Measurements from ENCODE around the gene DHRS9. TPM values are rescaled to one million over a fixed set of nuclear protein-coding genes. Genes with fewer than 3 reads are reported as not detected.

DHRS9 gene
- total and polyA plus RNA-seq, 2 donors (not counting 1 experiment from before 2014, with no cell fraction given), result 0.25 to 0.94 TPM

DNA sequence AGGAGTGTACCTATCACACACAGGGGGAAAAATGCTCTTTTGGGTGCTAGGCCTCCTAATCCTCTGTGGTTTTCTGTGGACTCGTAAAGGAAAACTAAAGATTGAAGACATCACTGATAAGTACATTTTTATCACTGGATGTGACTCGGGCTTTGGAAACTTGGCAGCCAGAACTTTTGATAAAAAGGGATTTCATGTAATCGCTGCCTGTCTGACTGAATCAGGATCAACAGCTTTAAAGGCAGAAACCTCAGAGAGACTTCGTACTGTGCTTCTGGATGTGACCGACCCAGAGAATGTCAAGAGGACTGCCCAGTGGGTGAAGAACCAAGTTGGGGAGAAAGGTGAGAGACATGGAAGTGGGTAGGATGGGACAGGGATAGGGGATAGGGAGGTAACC, 12.2 kb downstream of the DHRS9 start:
- TF ChIP-seq EZH2 (IDR thresholded peaks at IDR 0.05; ENCODE audit: borderline replicate concordance, insufficient read depth, low read depth, low read length, poor library complexity, severe bottlenecking), result no peak
- TF ChIP-seq, protein P1, sequence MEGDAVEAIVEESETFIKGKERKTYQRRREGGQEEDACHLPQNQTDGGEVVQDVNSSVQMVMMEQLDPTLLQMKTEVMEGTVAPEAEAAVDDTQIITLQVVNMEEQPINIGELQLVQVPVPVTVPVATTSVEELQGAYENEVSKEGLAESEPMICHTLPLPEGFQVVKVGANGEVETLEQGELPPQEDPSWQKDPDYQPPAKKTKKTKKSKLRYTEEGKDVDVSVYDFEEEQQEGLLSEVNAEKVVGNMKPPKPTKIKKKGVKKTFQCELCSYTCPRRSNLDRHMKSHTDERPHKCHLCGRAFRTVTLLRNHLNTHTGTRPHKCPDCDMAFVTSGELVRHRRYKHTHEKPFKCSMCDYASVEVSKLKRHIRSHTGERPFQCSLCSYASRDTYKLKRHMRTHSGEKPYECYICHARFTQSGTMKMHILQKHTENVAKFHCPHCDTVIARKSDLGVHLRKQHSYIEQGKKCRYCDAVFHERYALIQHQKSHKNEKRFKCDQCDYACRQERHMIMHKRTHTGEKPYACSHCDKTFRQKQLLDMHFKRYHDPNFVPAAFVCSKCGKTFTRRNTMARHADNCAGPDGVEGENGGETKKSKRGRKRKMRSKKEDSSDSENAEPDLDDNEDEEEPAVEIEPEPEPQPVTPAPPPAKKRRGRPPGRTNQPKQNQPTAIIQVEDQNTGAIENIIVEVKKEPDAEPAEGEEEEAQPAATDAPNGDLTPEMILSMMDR (IDR thresholded peaks at IDR 0.05), result no peak
- no peak for ATAC-seq (ENCODE audit: low read depth)
- Histone ChIP-seq H3K4me1 (ENCODE audit: control insufficient read depth in 2 of 2, insufficient read depth in 2 of 2, low read length in 2 of 2) (peaks cover 25 to 33% of the 10 kb centered on the region in 2 donors), H3K27me3 (replicated peaks in 1 of 4; ENCODE audit: control extremely low read depth in 1 of 4, control insufficient read depth in 3 of 4, insufficient read depth in 4 of 4, low read length in 3 of 4) (no peaks in the 10 kb centered on the region), H4K20me1 (ENCODE audit: control insufficient read depth, insufficient read depth, low read length, poor library complexity, severe bottlenecking) (no peaks in the 10 kb centered on the region), H3K9me3 (ENCODE audit: control extremely low read depth in 1 of 3, control insufficient read depth in 2 of 3, insufficient read depth in 1 of 3, low read length in 2 of 3) (no peaks in the 10 kb centered on the region), H3K4me3 (ENCODE audit: control extremely low read depth in 1 of 5, extremely low read depth in 1 of 5, insufficient read depth in 1 of 5, low read depth in 2 of 5, low read length in 4 of 5) (no peak overlapping the region), H3K4me2 (replicated peaks; ENCODE audit: low read depth, low read length, poor library complexity, severe bottlenecking) (no peak overlapping the region), H3K9ac (ENCODE audit: low read length) (no peak overlapping the region), H3K36me3 (replicated peaks in 1 of 2; ENCODE audit: control extremely low read depth in 1 of 2, control insufficient read depth in 1 of 2, extremely low read depth in 1 of 2, insufficient read depth in 2 of 2, low read length in 1 of 2) (no peaks in the 10 kb centered on the region), H2AFZ (ENCODE audit: insufficient read depth, low read depth, low read length, poor library complexity, severe bottlenecking) (no peak overlapping the region), H3K79me2 (ENCODE audit: control insufficient read depth, insufficient read depth, low read length) (no peaks in the 10 kb centered on the region), H3K27ac (ENCODE audit: low read length in 2 of 2) (no peak overlapping the region)
- no peak overlapping the region for H3K27ac Mint-ChIP-seq
- peaks cover 43% of the 10 kb centered on the region for H3K4me1 Mint-ChIP-seq
- ChIA-PET POLR2A (no interaction called here), CTCF (no interaction called here)
- WGBS (ENCODE audit: insufficient coverage), result 90% methylated on average over 4 of the region's 5 CpGs
- DNase-seq, result no peak
- H3K27me3 Mint-ChIP-seq, result no peaks in the 10 kb centered on the region
- peak overlapping the region; percentile 29 for H3K4me3 Mint-ChIP-seq
- intact Hi-C loops (cut with micrococcal nuclease), result no loop called here
- H3K9me3 Mint-ChIP-seq (ENCODE audit: insufficient read depth), result no peaks in the 10 kb centered on the region

DNA sequence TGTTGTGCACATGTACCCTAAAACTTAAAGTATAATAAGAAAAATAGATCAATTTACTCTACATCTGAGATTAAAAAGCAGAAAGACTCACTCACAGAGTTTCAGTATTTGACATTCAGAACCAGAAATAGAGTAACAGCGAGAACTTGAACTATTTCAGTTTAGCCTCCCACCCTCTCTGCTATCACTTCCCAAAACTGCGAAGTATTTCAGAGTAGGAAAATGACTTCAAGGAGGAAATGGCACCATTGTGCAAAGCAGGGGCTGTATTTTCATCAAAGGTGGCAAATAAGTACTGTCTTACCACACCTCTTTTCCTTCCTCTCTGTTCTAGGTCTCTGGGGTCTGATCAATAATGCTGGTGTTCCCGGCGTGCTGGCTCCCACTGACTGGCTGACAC, 13.6 kb downstream of the DHRS9 start:
- ATAC-seq (ENCODE audit: low read depth) (no peak), DNase-seq (no peak)
- intact Hi-C loops (cut with micrococcal nuclease), result no loop called here
- no peaks in the 10 kb centered on the region for H3K27me3 ChIP-seq (replicated peaks in 1 of 4; ENCODE audit: control extremely low read depth in 1 of 4, control insufficient read depth in 3 of 4, insufficient read depth in 4 of 4, low read length in 3 of 4)
- no peak overlapping the region for H3K27ac Mint-ChIP-seq
- WGBS (ENCODE audit: insufficient coverage), result 17% methylated on average over 2 of the region's 4 CpGs
- no peak overlapping the region for H2AFZ ChIP-seq (ENCODE audit: insufficient read depth, low read depth, low read length, poor library complexity, severe bottlenecking)
- no peak overlapping the region for H3K27ac ChIP-seq (ENCODE audit: low read length in 2 of 2)
- H3K79me2 ChIP-seq (ENCODE audit: control insufficient read depth, insufficient read depth, low read length), result no peaks in the 10 kb centered on the region
- H3K4me3 Mint-ChIP-seq, result peak overlapping the region; percentile 18
- POLR2A ChIA-PET, result no interaction called here
- no peaks in the 10 kb centered on the region for H3K36me3 ChIP-seq (replicated peaks in 1 of 2; ENCODE audit: control extremely low read depth in 1 of 2, control insufficient read depth in 1 of 2, extremely low read depth in 1 of 2, insufficient read depth in 2 of 2, low read length in 1 of 2)
- H4K20me1 ChIP-seq (ENCODE audit: control insufficient read depth, insufficient read depth, low read length, poor library complexity, severe bottlenecking), result no peaks in the 10 kb centered on the region
- H3K4me3 ChIP-seq (ENCODE audit: control extremely low read depth in 1 of 5, extremely low read depth in 1 of 5, insufficient read depth in 1 of 5, low read depth in 2 of 5, low read length in 4 of 5), result peak overlapping the region in 1 of 5 experiments; percentile 41
- H3K27me3 Mint-ChIP-seq, result no peaks in the 10 kb centered on the region
- peaks cover 43% of the 10 kb centered on the region for H3K4me1 Mint-ChIP-seq
- no peak overlapping the region for H3K9ac ChIP-seq (ENCODE audit: low read length)
- CTCF ChIA-PET, result no interaction called here
- H3K4me2 ChIP-seq (replicated peaks; ENCODE audit: low read depth, low read length, poor library complexity, severe bottlenecking), result peak overlapping the region; percentile 41
- no peaks in the 10 kb centered on the region for H3K9me3 ChIP-seq (ENCODE audit: control extremely low read depth in 1 of 3, control insufficient read depth in 2 of 3, insufficient read depth in 1 of 3, low read length in 2 of 3)
- TF ChIP-seq, protein P1 (IDR thresholded peaks at IDR 0.05), result no peak
- TF ChIP-seq EZH2 (IDR thresholded peaks at IDR 0.05; ENCODE audit: borderline replicate concordance, insufficient read depth, low read depth, low read length, poor library complexity, severe bottlenecking), result no peak
- peaks cover 25 to 30% of the 10 kb centered on the region in 2 donors for H3K4me1 ChIP-seq (ENCODE audit: control insufficient read depth in 2 of 2, insufficient read depth in 2 of 2, low read length in 2 of 2)
- no peaks in the 10 kb centered on the region for H3K9me3 Mint-ChIP-seq (ENCODE audit: insufficient read depth)

Data from B cell (primary cell).